Dendritic cell treated with granulocyte-macrophage colony-stimulating factor and Interleukin-4, amounts not matched to agents 40 ng/mL and 50 ng/mL, for 4 days (primary cell): Measurements from ENCODE around the gene ARHGAP28.
A peak's percentile ranks its signal among the peaks of the same experiment; 100 is the strongest.

Source experiments
- H3K27ac Mint-ChIP-seq: one replicate; pipeline ENCODE4 v1.8.0; 2022; ENCODE audit warnings: mild to moderate bottlenecking, mixed read lengths
- H3K27me3 Mint-ChIP-seq: one replicate; pipeline ENCODE4 v1.8.0; 2022; ENCODE audit warnings: mild to moderate bottlenecking, mixed read lengths
- H3K36me3 Mint-ChIP-seq: one replicate; pipeline ENCODE4 v1.8.0; 2022; ENCODE audit warnings: low read depth, mixed read lengths
- H3K4me1 Mint-ChIP-seq: one replicate; pipeline ENCODE4 v1.8.0; 2022; ENCODE audit warnings: low read depth, mixed read lengths
- H3K4me3 Mint-ChIP-seq: one replicate; pipeline ENCODE4 v1.8.0; 2022; ENCODE audit warnings: mild to moderate bottlenecking, moderate library complexity, mixed read lengths
- H3K9me3 Mint-ChIP-seq: one replicate; pipeline ENCODE4 v1.8.0; 2022; ENCODE audit warnings: mixed read lengths
- intact Hi-C: fragments of 100-400 bp; cut with micrococcal nuclease; formaldehyde crosslinking; loops from one replicate; pipeline ENCODE4 v1.15.0; 2022

Gene ARHGAP28

GRCh38 chr18:6729247-6730091 lies at the start of gene ARHGAP28:
ARHGAP28 (plus strand) TSS chr18:6729716; CDS start chr18:6729822, 106 bp downstream.
- no peaks in the 10 kb centered on the region for H3K36me3 Mint-ChIP-seq
- no peak within 1 kb of the TSS for H3K27ac Mint-ChIP-seq
- peaks cover 5% of the 10 kb centered on the region for H3K4me1 Mint-ChIP-seq
- intact Hi-C loops: no loop called here
- H3K27me3 Mint-ChIP-seq: peaks cover 21% of the 10 kb centered on the region
- H3K9me3 Mint-ChIP-seq: no peaks in the 10 kb centered on the region
- H3K4me3 Mint-ChIP-seq: peak within 1 kb of the TSS; percentile 62

DNA sequence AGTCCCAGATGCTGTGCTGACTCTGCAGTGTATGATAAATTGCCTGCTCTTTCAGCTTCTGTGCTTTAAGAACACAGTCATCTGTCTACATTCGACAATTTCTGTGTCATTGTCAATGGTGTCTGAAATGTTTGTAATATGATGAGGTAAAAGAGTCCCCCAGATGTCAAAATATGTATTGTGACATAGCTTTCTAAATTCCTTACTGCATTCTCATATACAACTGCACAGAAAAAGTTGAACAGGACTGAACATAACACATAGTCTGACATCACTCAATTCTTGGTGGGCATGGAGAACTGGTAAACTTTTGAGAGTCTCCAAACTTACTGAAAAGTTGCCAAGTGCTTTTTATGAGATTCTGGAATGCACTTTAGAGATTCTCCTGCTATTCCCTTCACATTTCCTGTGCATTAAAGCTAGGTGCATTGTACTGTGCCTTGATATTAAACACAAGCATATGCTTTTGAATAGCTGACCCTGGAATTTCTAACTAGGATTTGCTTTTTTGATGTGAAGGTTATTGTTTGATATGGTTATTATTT lies 48.1 kb upstream of the ARHGAP28 start:
- Mint-ChIP-seq H3K27ac (no peak overlapping the region), H3K9me3 (no peaks in the 10 kb centered on the region), H3K4me3 (no peak overlapping the region), H3K27me3 (no peaks in the 10 kb centered on the region), H3K36me3 (no peaks in the 10 kb centered on the region), H3K4me1 (no peaks in the 10 kb centered on the region)
- intact Hi-C loops: no loop called here

- Mint-ChIP-seq H3K36me3 (no peaks in the 10 kb centered on the region), H3K4me1 (no peaks in the 10 kb centered on the region), H3K4me3 (no peak overlapping the region), H3K27me3 (no peaks in the 10 kb centered on the region), H3K9me3 (peaks cover 11% of the 10 kb centered on the region), H3K27ac (no peak overlapping the region)
- intact Hi-C loops: no loop called here
Measured at GRCh38 chr18:6682437-6683111, 46.9 kb upstream of the ARHGAP28 start.

DNA sequence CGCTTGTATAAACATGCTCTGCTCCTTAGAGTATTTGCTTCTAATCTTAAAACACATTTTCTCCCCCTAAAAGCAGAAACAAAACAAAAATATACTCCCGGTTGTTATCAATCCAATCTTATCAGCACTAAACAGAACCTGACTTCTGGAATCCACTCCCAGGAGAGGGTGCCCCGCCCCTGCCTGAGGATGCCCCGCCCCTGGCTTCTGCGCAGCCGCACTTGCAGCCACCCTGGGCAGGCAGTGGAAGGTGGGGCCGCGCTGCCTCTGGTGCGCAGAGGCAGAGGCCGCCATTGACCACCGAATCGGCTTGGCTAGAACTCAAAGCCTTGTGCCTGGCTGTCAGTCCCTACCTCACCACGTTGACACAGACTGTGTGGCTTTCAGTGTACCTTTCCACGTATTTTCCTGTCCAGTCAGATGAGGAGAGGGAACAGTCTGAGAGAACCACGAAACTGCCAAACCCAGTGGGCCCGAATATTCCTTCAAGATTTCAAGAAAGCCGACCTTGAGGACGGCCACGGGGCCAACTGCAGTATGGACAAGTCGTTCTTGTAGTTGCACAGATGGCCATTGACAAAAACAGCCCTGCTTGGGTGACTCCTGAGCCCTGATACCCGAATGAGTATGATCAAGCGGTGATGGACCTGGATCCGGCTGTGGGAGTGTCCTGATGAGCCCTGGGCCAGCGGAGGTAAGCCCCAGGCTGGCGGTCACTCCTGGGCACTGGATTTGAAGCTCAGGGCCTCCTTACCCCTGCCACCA lies 46.2 kb upstream of the ARHGAP28 start:
- H3K27ac Mint-ChIP-seq: no peak overlapping the region
- intact Hi-C loops: no loop called here
- no peaks in the 10 kb centered on the region for H3K27me3 Mint-ChIP-seq
- no peaks in the 10 kb centered on the region for H3K4me1 Mint-ChIP-seq
- no peak overlapping the region for H3K4me3 Mint-ChIP-seq
- no peaks in the 10 kb centered on the region for H3K36me3 Mint-ChIP-seq
- H3K9me3 Mint-ChIP-seq: peaks cover 12% of the 10 kb centered on the region

DNA sequence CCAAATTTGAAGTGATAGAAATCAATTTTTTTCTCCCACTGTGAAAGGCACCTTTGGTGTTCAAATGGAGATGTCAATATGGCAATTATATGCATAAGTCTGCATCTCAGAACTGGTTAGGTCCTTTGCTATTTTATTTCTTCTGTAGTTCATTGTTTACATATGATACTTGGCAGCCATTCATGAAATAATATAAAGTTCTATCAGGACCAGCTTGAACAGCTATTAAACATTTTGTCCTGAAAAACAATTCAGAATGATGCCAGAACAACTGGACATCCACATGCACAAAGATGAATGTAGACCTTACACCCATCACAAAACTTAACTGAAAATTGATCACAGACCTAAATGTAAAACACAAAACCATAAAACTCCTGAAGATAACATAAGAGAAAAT lies 41.8 kb upstream of the ARHGAP28 start:
- Mint-ChIP-seq H3K27me3 (no peaks in the 10 kb centered on the region), H3K36me3 (no peaks in the 10 kb centered on the region), H3K4me1 (no peaks in the 10 kb centered on the region), H3K4me3 (no peak overlapping the region), H3K27ac (no peak overlapping the region), H3K9me3 (peaks cover 12% of the 10 kb centered on the region)
- intact Hi-C loops: no loop called here

- Mint-ChIP-seq H3K27me3 (no peaks in the 10 kb centered on the region), H3K4me1 (no peaks in the 10 kb centered on the region), H3K4me3 (no peak overlapping the region), H3K9me3 (peaks cover 10% of the 10 kb centered on the region), H3K27ac (no peak overlapping the region), H3K36me3 (no peaks in the 10 kb centered on the region)
- intact Hi-C loops: no loop called here
Measured at GRCh38 chr18:6708890-6709289, 20.6 kb upstream of the ARHGAP28 start.

DNA sequence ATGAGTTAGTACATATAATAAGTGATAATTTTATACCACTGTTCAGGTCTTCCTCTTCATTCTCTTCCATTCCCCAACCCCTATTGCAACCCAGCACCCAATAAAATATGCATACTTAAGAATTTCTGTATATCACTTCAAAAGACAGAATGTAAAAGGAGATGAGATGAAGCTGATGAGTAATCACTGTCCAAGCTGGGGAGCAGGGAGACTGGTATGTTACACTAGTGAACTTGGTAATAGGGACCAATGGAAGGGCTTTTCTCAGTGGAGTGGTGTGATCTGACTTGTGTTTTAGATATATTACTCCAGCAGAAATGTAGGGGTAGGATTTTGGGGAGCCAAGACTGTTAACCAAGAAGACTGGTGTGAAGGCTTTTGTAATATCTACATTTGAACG lies 18.0 kb upstream of the ARHGAP28 start:
- H3K9me3 Mint-ChIP-seq: no peaks in the 10 kb centered on the region
- H3K27ac Mint-ChIP-seq: no peak overlapping the region
- no peaks in the 10 kb centered on the region for H3K27me3 Mint-ChIP-seq
- intact Hi-C loops: no loop called here
- no peaks in the 10 kb centered on the region for H3K4me1 Mint-ChIP-seq
- no peaks in the 10 kb centered on the region for H3K36me3 Mint-ChIP-seq
- no peak overlapping the region for H3K4me3 Mint-ChIP-seq

GRCh38 chr18:6712401-6712800 lies 17.1 kb upstream of the ARHGAP28 start:
- no peaks in the 10 kb centered on the region for H3K9me3 Mint-ChIP-seq
- no peak overlapping the region for H3K27ac Mint-ChIP-seq
- intact Hi-C loops: no loop called here
- no peaks in the 10 kb centered on the region for H3K36me3 Mint-ChIP-seq
- no peaks in the 10 kb centered on the region for H3K27me3 Mint-ChIP-seq
- H3K4me1 Mint-ChIP-seq: no peaks in the 10 kb centered on the region
- H3K4me3 Mint-ChIP-seq: no peak overlapping the region

- H3K36me3 Mint-ChIP-seq: no peaks in the 10 kb centered on the region
- H3K27me3 Mint-ChIP-seq: no peaks in the 10 kb centered on the region
- no peak overlapping the region for H3K27ac Mint-ChIP-seq
- no peaks in the 10 kb centered on the region for H3K9me3 Mint-ChIP-seq
- no peak overlapping the region for H3K4me3 Mint-ChIP-seq
- intact Hi-C loops: no loop called here
- H3K4me1 Mint-ChIP-seq: no peaks in the 10 kb centered on the region
Measured at GRCh38 chr18:6714010-6714409, 15.5 kb upstream of the ARHGAP28 start.

GRCh38 chr18:6718267-6718666 lies 11.2 kb upstream of the ARHGAP28 start:
- Mint-ChIP-seq H3K27ac (no peak overlapping the region), H3K4me3 (no peak overlapping the region), H3K27me3 (no peaks in the 10 kb centered on the region), H3K4me1 (no peaks in the 10 kb centered on the region), H3K9me3 (no peaks in the 10 kb centered on the region), H3K36me3 (no peaks in the 10 kb centered on the region)
- intact Hi-C loops: no loop called here

DNA sequence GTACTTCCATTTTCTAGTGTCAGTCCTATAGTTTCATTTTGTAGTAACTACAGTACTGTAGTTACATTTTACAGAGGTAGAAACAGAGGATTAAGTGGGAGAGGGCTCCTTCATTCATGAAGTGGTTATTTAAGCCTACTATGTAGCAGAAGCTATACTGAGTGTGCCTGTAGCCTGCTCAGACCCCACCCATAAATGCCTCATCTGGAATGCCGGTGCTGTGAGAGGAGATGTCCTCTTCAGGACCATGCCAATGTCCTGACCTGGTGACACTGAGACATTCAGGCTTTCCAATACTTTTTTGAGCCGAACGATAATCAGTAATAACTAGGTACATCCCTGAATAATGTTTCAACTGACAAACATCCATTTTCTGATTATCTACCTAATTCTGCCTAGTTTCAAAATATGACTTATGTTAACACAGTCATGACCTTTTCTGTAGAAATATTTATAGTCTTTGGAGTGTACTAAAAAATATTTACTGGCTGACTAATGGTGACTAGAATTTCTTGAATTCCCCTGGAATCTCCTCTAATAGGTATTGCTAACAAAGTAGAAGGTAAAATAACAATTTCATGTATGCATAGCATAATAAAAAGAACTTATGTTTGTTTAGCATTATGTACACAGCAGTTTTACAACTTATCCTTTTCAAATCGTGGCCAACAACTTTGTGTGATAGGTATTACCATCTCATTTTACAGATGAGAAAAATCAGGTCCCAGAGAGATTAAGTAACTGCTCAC lies 10.2 kb upstream of the ARHGAP28 start:
- Mint-ChIP-seq H3K9me3 (no peaks in the 10 kb centered on the region), H3K4me1 (no peaks in the 10 kb centered on the region), H3K4me3 (no peak overlapping the region), H3K27me3 (no peaks in the 10 kb centered on the region), H3K27ac (no peak overlapping the region), H3K36me3 (no peaks in the 10 kb centered on the region)
- intact Hi-C loops: no loop called here

DNA sequence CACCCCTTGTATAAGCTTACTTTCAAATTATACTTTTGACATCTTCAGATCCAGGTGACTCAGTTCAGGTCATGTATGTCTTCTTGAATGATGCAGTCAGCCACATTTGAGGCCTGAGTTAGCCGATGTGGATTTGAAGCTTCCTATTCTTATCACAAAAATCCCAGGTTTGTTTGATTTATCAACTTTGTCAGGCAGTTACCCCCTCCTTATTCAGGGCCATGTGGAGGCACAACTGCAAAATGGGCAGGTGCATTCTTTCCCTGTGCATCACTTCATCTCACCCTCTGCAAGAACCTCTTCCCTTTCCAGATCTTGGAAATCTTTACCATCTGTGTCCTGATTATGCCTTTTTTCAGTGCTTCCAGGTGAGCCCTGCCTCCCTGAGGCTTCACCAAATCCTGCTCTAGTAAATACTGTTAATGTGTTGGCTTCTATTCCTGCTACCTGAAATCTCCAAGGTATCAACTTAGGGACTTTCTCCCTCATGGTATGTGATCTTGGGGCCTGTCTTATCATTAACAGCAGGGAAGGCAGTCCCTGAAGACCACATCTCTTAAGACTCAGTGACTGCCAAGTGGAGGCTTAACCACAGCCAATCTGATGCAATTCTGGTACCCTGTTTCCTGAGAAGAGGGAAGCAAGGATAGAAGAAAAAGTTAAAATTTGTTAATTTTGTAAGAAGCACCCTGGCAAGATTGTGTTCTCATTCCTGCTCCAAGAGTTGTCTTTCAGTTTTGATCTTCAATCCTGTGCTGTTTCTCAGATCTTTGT lies 9.4 kb upstream of the ARHGAP28 start:
- Mint-ChIP-seq H3K9me3 (no peaks in the 10 kb centered on the region), H3K4me3 (no peak overlapping the region), H3K27me3 (no peaks in the 10 kb centered on the region), H3K27ac (no peak overlapping the region), H3K4me1 (no peaks in the 10 kb centered on the region), H3K36me3 (no peaks in the 10 kb centered on the region)
- intact Hi-C loops: no loop called here

DNA sequence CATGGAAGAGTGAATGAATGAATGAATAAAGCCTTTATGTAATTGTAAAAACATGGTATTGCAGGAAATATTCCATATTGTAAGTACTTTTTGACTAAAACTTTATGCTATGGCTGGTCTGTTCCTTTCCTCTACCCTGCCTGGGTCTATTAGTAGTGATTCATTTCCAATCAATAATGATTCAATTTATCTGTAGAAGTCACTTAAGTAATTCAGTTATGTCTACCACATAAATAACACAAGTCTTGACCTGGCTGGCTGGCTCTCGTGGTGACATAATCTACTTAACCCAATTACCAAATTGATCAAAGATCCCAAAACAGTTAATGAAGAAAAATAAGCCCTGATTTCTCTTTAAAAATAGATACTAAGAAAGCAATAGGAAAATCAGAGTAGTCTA lies 7.8 kb upstream of the ARHGAP28 start:
- no peaks in the 10 kb centered on the region for H3K4me1 Mint-ChIP-seq
- intact Hi-C loops: no loop called here
- no peaks in the 10 kb centered on the region for H3K9me3 Mint-ChIP-seq

More for the DNA sequence above, 7.8 kb upstream of the ARHGAP28 start:
- Mint-ChIP-seq H3K36me3 (no peaks in the 10 kb centered on the region), H3K27ac (no peak overlapping the region), H3K27me3 (no peaks in the 10 kb centered on the region), H3K4me3 (no peak overlapping the region)
